Measurements from ENCODE around the gene OR1F1.

- TF ChIP-seq POLR2A (IDR thresholded peaks at IDR 0.05): no peak
- no peak for TF ChIP-seq CTCF (IDR thresholded peaks at IDR 0.05)
These were observed 61.0 kb downstream of the OR1F1 start for GRCh38 chr16:3249020-3249419.
